GM12865 (cell line): ENCODE results near the gene CARMIL1.
"Not testable (repeated sequence)": the region's sequence is repeated elsewhere in the genome, so short reads cannot be mapped to it uniquely, and the experiment has no call there.

ENCODE experiments used
- DNase-seq: peaks from one replicate; pipeline ENCODE4 v3.0.0; 2010; ENCODE audit warnings: low read depth
- H3K4me3 ChIP-seq: 2 replicates; pipeline ENCODE4 v1.5.1; 2011; ENCODE audit warnings: mild to moderate bottlenecking, low read depth, low read length, control low read depth
- TF ChIP-seq, protein P1 (sequence below): IDR thresholded peaks from 2 replicates; pipeline ENCODE4 v1.5.1; 2011; ENCODE audit warnings: low read length, control low read depth, low read depth, inconsistent platforms; ENCODE audit not compliant: insufficient read depth; ENCODE audit errors: missing control alignments

Gene CARMIL1

DNA sequence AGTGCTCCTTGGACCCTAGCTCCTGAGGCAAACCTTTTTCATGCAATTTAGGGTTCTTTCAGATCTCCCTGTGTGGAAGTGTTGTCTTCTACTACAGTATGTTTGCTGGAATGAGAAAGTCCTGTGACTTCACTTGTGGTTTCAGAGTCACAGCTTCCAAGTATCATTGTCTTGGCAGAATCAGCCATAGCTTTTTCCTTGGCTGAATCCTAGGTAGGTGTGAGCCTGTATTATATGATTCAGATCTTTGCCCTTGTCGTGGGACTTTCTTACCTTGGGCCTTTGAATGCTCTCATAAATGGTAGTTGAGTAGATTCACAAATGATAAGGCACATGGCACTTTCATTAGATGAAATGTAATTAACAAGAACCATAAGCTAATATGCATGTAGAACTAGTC, 16.5 kb downstream of the CARMIL1 start:
- TF ChIP-seq, protein P1, sequence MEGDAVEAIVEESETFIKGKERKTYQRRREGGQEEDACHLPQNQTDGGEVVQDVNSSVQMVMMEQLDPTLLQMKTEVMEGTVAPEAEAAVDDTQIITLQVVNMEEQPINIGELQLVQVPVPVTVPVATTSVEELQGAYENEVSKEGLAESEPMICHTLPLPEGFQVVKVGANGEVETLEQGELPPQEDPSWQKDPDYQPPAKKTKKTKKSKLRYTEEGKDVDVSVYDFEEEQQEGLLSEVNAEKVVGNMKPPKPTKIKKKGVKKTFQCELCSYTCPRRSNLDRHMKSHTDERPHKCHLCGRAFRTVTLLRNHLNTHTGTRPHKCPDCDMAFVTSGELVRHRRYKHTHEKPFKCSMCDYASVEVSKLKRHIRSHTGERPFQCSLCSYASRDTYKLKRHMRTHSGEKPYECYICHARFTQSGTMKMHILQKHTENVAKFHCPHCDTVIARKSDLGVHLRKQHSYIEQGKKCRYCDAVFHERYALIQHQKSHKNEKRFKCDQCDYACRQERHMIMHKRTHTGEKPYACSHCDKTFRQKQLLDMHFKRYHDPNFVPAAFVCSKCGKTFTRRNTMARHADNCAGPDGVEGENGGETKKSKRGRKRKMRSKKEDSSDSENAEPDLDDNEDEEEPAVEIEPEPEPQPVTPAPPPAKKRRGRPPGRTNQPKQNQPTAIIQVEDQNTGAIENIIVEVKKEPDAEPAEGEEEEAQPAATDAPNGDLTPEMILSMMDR = no peak
- DNase-seq = no peak

DNA sequence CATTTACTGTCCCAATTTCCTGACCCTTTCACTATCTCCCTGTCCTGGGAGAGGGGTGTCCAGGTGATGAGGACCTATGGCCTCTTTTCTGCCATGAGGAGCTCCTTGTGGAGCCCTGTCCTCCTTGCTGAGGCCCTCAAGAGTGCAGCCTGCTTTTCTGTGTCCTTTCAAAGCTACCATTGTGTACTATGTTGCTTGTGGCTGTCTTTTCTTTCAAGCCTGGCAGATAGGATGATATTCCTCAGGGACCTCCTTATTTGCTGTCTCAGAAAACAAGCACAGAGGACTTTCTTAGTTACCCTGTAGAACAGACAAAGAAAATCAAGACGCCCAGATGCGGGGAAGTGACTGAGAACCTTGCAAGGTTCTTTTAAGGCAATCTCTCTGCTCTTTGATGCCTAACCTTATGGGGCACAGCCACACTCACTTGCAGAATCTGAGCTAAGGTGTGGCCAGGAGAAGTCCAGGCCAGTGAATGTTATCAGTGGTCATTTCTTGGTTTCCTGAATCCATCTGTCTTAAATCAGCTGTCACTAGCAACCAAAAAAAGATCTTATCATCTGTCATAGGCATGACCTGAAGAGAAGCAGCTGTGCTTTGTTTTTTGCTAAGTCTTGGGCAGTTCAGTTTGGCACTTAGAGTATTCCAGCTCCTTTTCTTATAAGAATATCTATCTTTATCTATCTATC, 17.2 kb downstream of the CARMIL1 start:
- TF ChIP-seq, protein P1 = no peak
- peak; percentile 8 for DNase-seq
- no peak overlapping the region for H3K4me3 ChIP-seq

More for the DNA sequence above, 16.5 kb downstream of the CARMIL1 start:
- H3K4me3 ChIP-seq = no peak overlapping the region

DNA sequence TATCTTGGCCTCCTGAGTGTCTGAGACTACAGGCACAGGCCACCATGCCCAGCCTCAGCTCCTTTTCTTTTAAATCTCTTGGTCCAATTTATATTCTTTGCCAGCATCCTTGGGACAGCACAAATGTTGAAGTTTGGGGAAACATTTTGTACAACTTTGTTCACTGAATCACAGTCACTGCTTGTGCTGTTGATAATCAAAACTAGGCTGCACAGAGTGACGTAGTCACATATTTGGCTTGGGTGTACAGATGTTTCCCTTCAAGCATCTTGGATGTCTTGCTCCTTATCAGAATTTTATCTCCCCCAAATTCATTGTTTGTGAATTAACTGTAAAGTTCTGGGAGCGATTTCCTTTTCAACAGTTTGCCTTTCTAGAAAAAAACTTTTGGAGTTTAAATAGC, 17.9 kb downstream of the CARMIL1 start:
- TF ChIP-seq, protein P1 = no peak
- no peak overlapping the region for H3K4me3 ChIP-seq
- no peak for DNase-seq

DNA sequence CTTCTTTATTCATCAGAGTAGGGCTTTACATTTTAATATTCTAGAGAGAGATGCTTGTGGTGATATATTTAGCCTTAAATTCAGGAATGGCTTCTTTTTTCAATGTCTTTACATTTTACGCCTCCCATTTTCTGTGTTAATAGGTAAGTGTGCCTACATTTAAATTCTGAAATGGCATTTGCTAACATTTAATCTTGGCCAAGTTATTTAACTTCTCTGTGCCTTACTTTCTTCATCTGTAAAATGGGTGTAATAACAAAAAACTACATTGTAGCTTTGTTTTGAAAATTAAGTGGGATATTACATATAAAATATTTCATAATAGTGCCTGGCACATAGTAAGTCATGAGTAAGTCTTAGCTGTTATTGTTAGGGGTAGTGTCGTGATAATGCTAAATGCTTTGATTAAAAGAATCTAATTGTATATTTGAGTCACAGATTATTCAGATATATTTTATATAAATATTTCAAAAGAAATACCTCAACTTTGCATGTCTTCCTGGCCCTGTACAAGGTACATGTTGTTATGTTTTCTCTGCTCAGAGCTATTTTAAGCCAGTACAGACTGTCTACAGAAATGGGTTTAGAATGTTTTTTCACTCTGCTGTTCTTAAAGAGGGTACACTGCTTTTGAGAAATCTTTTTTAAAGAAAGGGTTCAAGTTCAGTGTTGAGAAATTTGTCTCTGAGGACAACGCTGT, 18.8 kb downstream of the CARMIL1 start:
- H3K4me3 ChIP-seq = no peak overlapping the region
- no peak for DNase-seq
- TF ChIP-seq, protein P1 = no peak

DNA sequence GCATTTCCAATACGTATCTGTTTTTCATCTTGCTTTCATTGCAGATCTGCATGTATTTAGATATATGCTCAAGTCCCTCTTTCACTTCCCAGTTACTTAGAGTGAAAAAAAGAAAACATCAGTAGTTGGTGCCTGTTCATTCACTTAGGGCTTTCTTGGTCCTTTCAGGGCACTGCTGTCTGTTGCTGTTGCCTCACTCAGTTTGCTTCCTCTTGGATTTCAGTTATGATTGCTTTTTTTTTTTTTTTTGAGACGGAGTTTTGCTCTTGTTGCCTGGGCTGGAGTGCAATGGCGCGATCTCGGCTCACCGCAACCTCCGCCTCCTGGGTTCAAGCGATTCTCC, 19.3 kb downstream of the CARMIL1 start:
- not testable (repeated sequence) for H3K4me3 ChIP-seq
- peak; percentile 34 for DNase-seq

DNA sequence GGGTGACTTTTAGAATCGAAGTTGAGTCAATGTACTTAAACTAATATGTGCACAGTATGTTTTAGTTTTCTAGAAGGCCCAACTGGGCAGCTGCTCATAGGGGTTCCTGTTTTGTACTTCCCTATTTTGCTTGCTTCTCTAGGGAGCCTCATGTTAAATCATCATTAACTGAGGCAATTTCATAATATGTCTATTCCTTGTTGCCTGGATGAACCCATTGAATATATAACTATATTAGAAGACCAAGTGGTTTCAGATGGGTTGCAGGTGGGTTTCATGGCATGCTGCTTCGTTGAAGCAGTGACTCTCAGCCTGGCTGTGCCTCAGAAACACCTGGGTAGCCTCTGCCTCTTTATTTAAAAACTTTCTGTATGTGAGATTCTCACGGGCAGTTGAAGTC, 22.2 kb downstream of the CARMIL1 start:
- TF ChIP-seq, protein P1 = no peak
- DNase-seq = peak; percentile 28
- H3K4me3 ChIP-seq = no peak overlapping the region

DNA sequence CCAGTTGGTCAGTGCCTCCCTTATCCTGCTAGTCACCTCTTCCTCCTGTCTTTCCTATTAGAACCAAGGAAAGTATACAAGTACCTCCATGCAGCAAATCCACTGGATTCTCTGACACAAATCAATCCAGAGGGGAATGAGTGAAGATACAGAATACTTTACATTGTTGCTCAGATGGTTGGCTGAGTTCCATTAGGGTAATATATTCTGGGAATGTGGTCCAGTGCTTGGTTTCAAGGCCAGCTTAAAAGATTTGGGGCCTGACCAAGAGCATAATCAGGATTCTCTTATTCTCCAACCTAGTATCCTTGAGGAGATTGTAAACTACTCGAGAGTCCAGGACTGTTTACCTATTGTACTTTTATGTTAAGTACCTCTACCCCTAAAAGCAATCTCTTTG, 23.0 kb downstream of the CARMIL1 start:
- no peak overlapping the region for H3K4me3 ChIP-seq
- no peak for DNase-seq
- TF ChIP-seq, protein P1 = no peak
